Lung (tissue), 12 donors: ENCODE data around the gene DNAH17. TPM values are rescaled to one million over a fixed set of nuclear protein-coding genes. Genes with fewer than 3 reads are reported as not detected.
A peak's percentile ranks its signal among the peaks of the same experiment; 100 is the strongest.

Source experiments
- ATAC-seq: fragments of 200-7000 bp; cut with Tn5 transposase; one replicate; pipeline ENCODE4 v1.9.1; 2020; ENCODE audit warnings: moderate number of reproducible peaks; ENCODE audit not compliant: insufficient read depth, low FRiP score
- DNase-seq, 3 donors: peaks; one replicate each; pipeline ENCODE4 v3.0.0-alpha.2; 2013 to 2017
- H3K27ac ChIP-seq, 2 donors: one replicate each; pipeline ENCODE4 v1.5.1; 2013; ENCODE audit warnings: mild to moderate bottlenecking in 2 of 2, moderate library complexity in 2 of 2, control low read depth in 1 of 2, inconsistent platforms in 1 of 2, low read depth in 1 of 2, low read length in 1 of 2
- H3K27me3 ChIP-seq, 3 donors: one replicate each; pipeline ENCODE4 v1.5.1; 2013; ENCODE audit warnings: low read length in 2 of 3; ENCODE audit not compliant: control insufficient read depth in 3 of 3, insufficient read depth in 3 of 3
- H3K36me3 ChIP-seq, 4 donors: one replicate each; pipeline ENCODE4 v1.5.1; 2013; ENCODE audit warnings: low read length in 4 of 4, mild to moderate bottlenecking in 1 of 4, moderate library complexity in 1 of 4; ENCODE audit not compliant: control insufficient read depth in 4 of 4, insufficient read depth in 4 of 4
- H3K4me1 ChIP-seq, 5 donors: one replicate each; pipeline ENCODE4 v1.5.1; 2013; ENCODE audit warnings: low read length in 5 of 5, mild to moderate bottlenecking in 2 of 5, moderate library complexity in 1 of 5; ENCODE audit not compliant: control insufficient read depth in 5 of 5, insufficient read depth in 5 of 5
- H3K4me3 ChIP-seq: one replicate; pipeline ENCODE4 v1.5.1; 2013; ENCODE audit warnings: mild to moderate bottlenecking, control low read depth, moderate library complexity
- H3K9ac ChIP-seq, 2 donors: one replicate each; pipeline ENCODE4 v1.5.1; 2013; ENCODE audit warnings: low read length in 2 of 2, control low read depth in 1 of 2; ENCODE audit not compliant: insufficient read depth in 1 of 2
- H3K9me3 ChIP-seq, 4 donors: one replicate each; pipeline ENCODE4 v1.5.1; 2013; ENCODE audit warnings: low read length in 3 of 4, mild to moderate bottlenecking in 1 of 4, moderate library complexity in 1 of 4; ENCODE audit not compliant: control insufficient read depth in 4 of 4, insufficient read depth in 3 of 4
- CTCF ChIP-seq: IDR thresholded peaks from 2 replicates; pipeline ENCODE4 v1.5.1; 2012; ENCODE audit warnings: mild to moderate bottlenecking; ENCODE audit errors: control extremely low read depth, extremely low read depth
- WGBS, 2 donors: extraction: QIAGEN DNeasy Blood & Tissue Kit; methylation state at CpG; one replicate each; pipeline ENCODE4 v1.1.7; 2013; 5-methylcytosine and 5-hydroxymethylcytosine counted together
- polyA plus RNA-seq, 2 donors: library from polyadenylated mRNA; stranded (reverse); fragments of 200-250 nt; gene quantifications; one replicate each; pipeline ENCODE4 v1.2.1, GENCODE V29; 2013
- total RNA-seq, 2 donors: library from RNA; depleted of rRNA in 1 of 2; stranded (reverse); fragments of >200 nt in 1 of 2; gene quantifications; one replicate each; pipeline ENCODE4 v1.2.1, GENCODE V29; 2014 to 2021
- donor health status: control.
- donor health status: control.
- donor health status: Bipolar disorder and iron deficiency.
- donor health status: healthy.
- donor health status: DM: yes; HTN: yes; CAD: no.

The DNAH17 gene
- total and polyA plus RNA-seq, 4 donors, result 0.44 to 1.6 (median 1.2) TPM

GRCh38 chr17:78430892-78431691 lies 146.1 kb downstream of the DNAH17 start:
- Histone ChIP-seq H3K4me1 (peaks cover 0 to 12% (median 5%) of the 10 kb centered on the region in 5 donors), H3K36me3 (peaks cover 0 to 34% (median 4%) of the 10 kb centered on the region in 4 donors), H3K4me3 (no peak overlapping the region), H3K9me3 (no peaks in the 10 kb centered on the region), H3K27me3 (no peaks in the 10 kb centered on the region), H3K9ac (no peak overlapping the region), H3K27ac (no peak overlapping the region)
- TF ChIP-seq CTCF, result no peak
- no peak for DNase-seq
- no peak for ATAC-seq
- WGBS, 2 donors, result 53 to 64% methylated on average over 19 to 20 of the region's 20 CpGs

- Histone ChIP-seq H3K27me3 (no peaks in the 10 kb centered on the region), H3K27ac (no peak overlapping the region), H3K4me1 (peaks cover 0 to 15% (median 5%) of the 10 kb centered on the region in 5 donors), H3K36me3 (peaks cover 0 to 45% (median 6%) of the 10 kb centered on the region in 4 donors), H3K4me3 (no peak overlapping the region), H3K9ac (no peak overlapping the region), H3K9me3 (no peaks in the 10 kb centered on the region)
- TF ChIP-seq CTCF, result no peak
- DNase-seq (no peak), ATAC-seq (no peak)
- WGBS, 2 donors, result 81 to 84% methylated on average over 10 of the region's 10 CpGs
Observed at GRCh38 chr17:78429618-78429995, 147.6 kb downstream of the DNAH17 start.

- H3K9ac ChIP-seq, result no peak overlapping the region
- 82 to 90% methylated on average over 23 to 24 of the region's 24 CpGs for WGBS, 2 donors
- ATAC-seq, result no peak
- no peak overlapping the region for H3K4me3 ChIP-seq
- peak in 2 of 3 donors; percentile 52 to 71 for DNase-seq
- H3K36me3 ChIP-seq, result peaks cover 0 to 49% (median 6%) of the 10 kb centered on the region in 4 donors
- H3K27me3 ChIP-seq, result no peaks in the 10 kb centered on the region
- no peak overlapping the region for H3K27ac ChIP-seq
- no peak for TF ChIP-seq CTCF
- no peaks in the 10 kb centered on the region for H3K9me3 ChIP-seq
- H3K4me1 ChIP-seq, result peaks cover 0 to 20% (median 6%) of the 10 kb centered on the region in 5 donors
Observed at GRCh38 chr17:78428836-78429617, 148.2 kb downstream of the DNAH17 start.
